RWPE2 (cell line): ENCODE results near the gene MSI2.

Experiments
- ATAC-seq: fragments of 200-7000 bp; cut with Tn5 transposase; 3 replicates; pipeline ENCODE4 v1.9.1; 2021; ENCODE audit warnings: low read depth
- DNase-seq: peaks from one replicate; pipeline ENCODE4 v3.0.0-alpha.2; 2020; ENCODE audit warnings: low spot score
- H3K27ac ChIP-seq: fragments of 450-650 bp; 2 replicates; pipeline ENCODE4 v1.5.1; 2017; ENCODE audit warnings: mild to moderate bottlenecking; ENCODE audit not compliant: poor library complexity, severe bottlenecking
- H3K27me3 ChIP-seq: fragments of 250-450 bp; sonication (Bioruptor Pico); 2 replicates; pipeline ENCODE4 v1.5.1; 2021; ENCODE audit warnings: mild to moderate bottlenecking, moderate library complexity; ENCODE audit not compliant: insufficient read depth, poor library complexity, severe bottlenecking
- H3K36me3 ChIP-seq: fragments of 250-450 bp; sonication (Bioruptor Pico); 2 replicates; pipeline ENCODE4 v1.5.1; 2020; ENCODE audit warnings: low read depth, mild to moderate bottlenecking, moderate library complexity
- H3K4me1 ChIP-seq: fragments of 250-450 bp; sonication (Bioruptor Pico); 2 replicates; pipeline ENCODE4 v1.5.1; 2021; ENCODE audit warnings: mild to moderate bottlenecking, moderate library complexity; ENCODE audit not compliant: insufficient read depth, poor library complexity, severe bottlenecking
- H3K4me3 ChIP-seq: fragments of 250-450 bp; sonication (Bioruptor Pico); 2 replicates; pipeline ENCODE4 v1.5.1; 2021; ENCODE audit warnings: mild to moderate bottlenecking, moderate library complexity; ENCODE audit not compliant: severe bottlenecking
- H3K9me3 ChIP-seq: fragments of 250-450 bp; sonication (Bioruptor Pico); 2 replicates; pipeline ENCODE4 v1.5.1; 2021; ENCODE audit warnings: mild to moderate bottlenecking, moderate library complexity; ENCODE audit not compliant: severe bottlenecking
- CTCF ChIP-seq: fragments of 450-650 bp; IDR thresholded peaks from one replicate; pipeline ENCODE4 v1.5.1; 2017; ENCODE audit warnings: mild to moderate bottlenecking, moderate library complexity; ENCODE audit not compliant: poor library complexity, severe bottlenecking

Gene MSI2

GRCh38 chr17:57636274-57636673 is 380.0 kb downstream of the MSI2 start:
- peaks cover 10% of the 10 kb centered on the region; the same call in 1 of the 2 replicates for H3K36me3 ChIP-seq
- H3K27ac ChIP-seq: no peak overlapping the region
- H3K4me1 ChIP-seq: no peaks in the 10 kb centered on the region
- no peak for TF ChIP-seq CTCF
- no peak overlapping the region for H3K4me3 ChIP-seq
- peaks cover 3% of the 10 kb centered on the region for H3K9me3 ChIP-seq
- no peaks in the 10 kb centered on the region for H3K27me3 ChIP-seq
- ATAC-seq (no peak), DNase-seq (no peak)

GRCh38 chr17:57636985-57637665 is 380.8 kb downstream of the MSI2 start:
- ATAC-seq: no peak
- DNase-seq: no peak
- Histone ChIP-seq H3K36me3 (peaks cover 10% of the 10 kb centered on the region; the same call in 1 of the 2 replicates), H3K4me3 (no peak overlapping the region), H3K27me3 (no peaks in the 10 kb centered on the region), H3K4me1 (no peaks in the 10 kb centered on the region), H3K9me3 (peaks cover 3% of the 10 kb centered on the region), H3K27ac (no peak overlapping the region)
- TF ChIP-seq CTCF: no peak

GRCh38 chr17:57637666-57638010 is 381.3 kb downstream of the MSI2 start:
- peaks cover 3% of the 10 kb centered on the region for H3K9me3 ChIP-seq
- H3K36me3 ChIP-seq: peaks cover 7% of the 10 kb centered on the region; the same call in 1 of the 2 replicates
- no peak overlapping the region for H3K27ac ChIP-seq
- TF ChIP-seq CTCF: no peak
- no peaks in the 10 kb centered on the region for H3K27me3 ChIP-seq
- H3K4me1 ChIP-seq: no peaks in the 10 kb centered on the region
- no peak overlapping the region for H3K4me3 ChIP-seq
- ATAC-seq (no peak), DNase-seq (no peak)

GRCh38 chr17:57638284-57638683 is 382.0 kb downstream of the MSI2 start:
- Histone ChIP-seq H3K9me3 (peaks cover 3% of the 10 kb centered on the region), H3K36me3 (peaks cover 7% of the 10 kb centered on the region; the same call in 1 of the 2 replicates), H3K4me3 (no peak overlapping the region), H3K27ac (no peak overlapping the region), H3K27me3 (no peaks in the 10 kb centered on the region), H3K4me1 (no peaks in the 10 kb centered on the region)
- ATAC-seq (no peak), DNase-seq (no peak)
- TF ChIP-seq CTCF: no peak

- no peak overlapping the region for H3K4me3 ChIP-seq
- H3K4me1 ChIP-seq: no peaks in the 10 kb centered on the region
- H3K27me3 ChIP-seq: no peaks in the 10 kb centered on the region
- ATAC-seq (no peak), DNase-seq (no peak)
- peaks cover 7% of the 10 kb centered on the region; the same call in 1 of the 2 replicates for H3K36me3 ChIP-seq
- H3K27ac ChIP-seq: no peak overlapping the region
- peaks cover 3% of the 10 kb centered on the region for H3K9me3 ChIP-seq
- no peak for TF ChIP-seq CTCF
These were observed 383.1 kb downstream of the MSI2 start for GRCh38 chr17:57639381-57639780.
